Measurements from ENCODE around the gene S100A6.

S100A6 gene

GRCh38 chr1:153534226-153534924 lies 1.4 kb downstream of the S100A6 start:
- no peak for TF ChIP-seq ZFX (IDR thresholded peaks at IDR 0.05)
- no peak overlapping the region for H3K27ac ChIP-seq

- TF ChIP-seq ZFX (IDR thresholded peaks at IDR 0.05) (no peak), CTCF (conservative IDR thresholded peaks at IDR 0.05) (no peak)
- H3K27ac ChIP-seq: no peak overlapping the region
Observed at GRCh38 chr1:153533689-153534201, 2.0 kb downstream of the S100A6 start.

- TF ChIP-seq ZFX (IDR thresholded peaks at IDR 0.05): no peak
- no peak; the same call in 1 of the 2 replicates for TF ChIP-seq CTCF (conservative IDR thresholded peaks at IDR 0.05)
- no peak overlapping the region for H3K27ac ChIP-seq
Observed at GRCh38 chr1:153532769-153533599, 2.8 kb downstream of the S100A6 start.

DNA sequence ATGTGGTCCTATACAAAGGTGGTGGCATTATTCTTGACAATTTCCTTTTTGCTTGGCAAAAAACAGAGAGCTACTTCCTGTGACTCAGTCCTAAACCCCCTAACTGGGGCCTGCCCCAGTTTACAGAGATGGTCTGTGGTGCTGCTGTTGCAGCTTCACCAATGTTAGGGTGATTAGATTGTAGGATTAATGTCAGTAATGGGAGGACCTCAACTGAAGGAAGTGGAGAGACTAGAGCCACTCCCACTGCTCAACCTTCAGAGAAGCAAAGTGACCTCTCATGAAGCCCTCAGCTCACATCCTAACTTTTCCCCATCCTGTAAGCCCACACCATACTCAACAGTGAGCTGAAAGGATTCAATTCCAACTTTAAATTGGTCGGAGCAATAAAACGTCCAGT lies 3.6 kb downstream of the S100A6 start:
- H3K27ac ChIP-seq: no peak overlapping the region
- no peak for TF ChIP-seq ZFX (IDR thresholded peaks at IDR 0.05)
- TF ChIP-seq CTCF (conservative IDR thresholded peaks at IDR 0.05): no peak

DNA sequence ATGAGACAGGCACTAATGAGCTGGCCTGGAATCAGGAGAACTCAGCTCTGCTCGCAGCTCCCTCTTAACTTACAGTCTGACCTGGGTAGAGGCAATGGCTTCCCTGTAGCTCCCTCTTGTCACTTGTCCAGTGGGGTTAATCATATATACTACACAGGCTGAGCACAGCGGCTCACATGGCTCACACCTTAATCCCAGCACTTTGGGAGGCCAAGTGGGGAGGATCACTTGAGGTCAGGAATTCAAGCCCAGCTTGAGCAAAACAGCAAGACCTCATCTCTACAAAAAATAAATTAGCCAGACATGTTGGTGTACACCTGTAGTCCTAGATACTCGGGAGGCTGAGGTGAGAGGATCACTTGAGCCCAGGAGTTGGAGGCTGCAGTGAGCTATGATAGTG lies 4.2 kb downstream of the S100A6 start:
- H3K27ac ChIP-seq: no peak overlapping the region

GRCh38 chr1:153527683-153528040 lies 8.1 kb downstream of the S100A6 start:
- no peak overlapping the region for H3K27ac ChIP-seq
- no peak for TF ChIP-seq ZFX (IDR thresholded peaks at IDR 0.05)

More for the DNA sequence above, 4.2 kb downstream of the S100A6 start:
- TF ChIP-seq CTCF (conservative IDR thresholded peaks at IDR 0.05) (no peak), ZFX (IDR thresholded peaks at IDR 0.05) (no peak)

- H3K27ac ChIP-seq: no peak overlapping the region
- TF ChIP-seq ZFX (IDR thresholded peaks at IDR 0.05) (no peak), CTCF (conservative IDR thresholded peaks at IDR 0.05) (no peak)
Observed at GRCh38 chr1:153527023-153527682, 8.6 kb downstream of the S100A6 start.

GRCh38 chr1:153526132-153526543 lies 9.7 kb downstream of the S100A6 start:
- TF ChIP-seq ZFX (IDR thresholded peaks at IDR 0.05): no peak
- TF ChIP-seq CTCF (conservative IDR thresholded peaks at IDR 0.05): no peak

More at GRCh38 chr1:153526132-153526543, 9.7 kb downstream of the S100A6 start:
- no peak overlapping the region for H3K27ac ChIP-seq

All from C4-2B (cell line).